Measurements from ENCODE around the gene FLNB.

- TF ChIP-seq CTCF (IDR thresholded peaks at IDR 0.05), result no peak
- TF ChIP-seq POLR2A (IDR thresholded peaks at IDR 0.05), result peak in 1 of 2 donors; percentile 14
These were observed 2.3 kb downstream of the FLNB start for GRCh38 chr3:58010562-58010961.

Data from thyroid gland (tissue), 4 donors.